Measurements from ENCODE around the gene PORCN. TPM values are rescaled to one million over a fixed set of nuclear protein-coding genes. Genes with fewer than 3 reads are reported as not detected.

The PORCN gene
- total and polyA plus RNA-seq, 7 donors = 4.8 to 12.2 (median 8.6) TPM

DNA sequence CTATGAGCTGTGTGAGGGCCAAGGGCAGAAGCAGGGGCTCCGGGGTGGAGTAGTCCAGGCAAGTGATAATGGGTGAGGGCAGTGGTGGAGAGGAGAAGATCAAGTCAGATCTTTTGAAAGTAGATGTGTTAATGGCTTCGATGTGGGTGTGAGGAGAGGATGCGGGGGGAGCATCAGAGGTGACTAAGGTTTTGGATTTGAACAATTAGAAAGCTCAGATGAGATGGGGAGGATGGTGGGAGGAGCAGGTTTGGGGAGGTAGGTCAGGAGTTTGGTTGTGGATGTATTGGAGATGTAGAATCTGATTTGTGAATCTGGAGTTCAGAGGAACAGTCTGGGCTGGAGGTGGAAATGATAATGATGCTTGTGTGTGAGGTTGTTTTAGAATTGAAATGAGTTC lies 28.2 kb upstream of the PORCN start:
- Histone ChIP-seq H3K27ac (no peak overlapping the region), H3K36me3 (ENCODE audit: insufficient read depth in 1 of 2, low read depth in 1 of 2) (peaks cover 0 to 36% of the 10 kb centered on the region in 2 donors), H3K27me3 (ENCODE audit: insufficient read depth in 3 of 3, low read length in 2 of 3) (no peaks in the 10 kb centered on the region), H3K9me3 (no peaks in the 10 kb centered on the region), H3K4me1 (no peaks in the 10 kb centered on the region), H3K4me3 (no peak overlapping the region)
- no peak for ATAC-seq
- DNase-seq = no peak
- 95 to 97% (median 97%) methylated on average over 3 of the region's 3 CpGs for WGBS, 3 donors
- intact Hi-C loops (cut with DNase I) = no loop called here
- TF ChIP-seq, protein P1, sequence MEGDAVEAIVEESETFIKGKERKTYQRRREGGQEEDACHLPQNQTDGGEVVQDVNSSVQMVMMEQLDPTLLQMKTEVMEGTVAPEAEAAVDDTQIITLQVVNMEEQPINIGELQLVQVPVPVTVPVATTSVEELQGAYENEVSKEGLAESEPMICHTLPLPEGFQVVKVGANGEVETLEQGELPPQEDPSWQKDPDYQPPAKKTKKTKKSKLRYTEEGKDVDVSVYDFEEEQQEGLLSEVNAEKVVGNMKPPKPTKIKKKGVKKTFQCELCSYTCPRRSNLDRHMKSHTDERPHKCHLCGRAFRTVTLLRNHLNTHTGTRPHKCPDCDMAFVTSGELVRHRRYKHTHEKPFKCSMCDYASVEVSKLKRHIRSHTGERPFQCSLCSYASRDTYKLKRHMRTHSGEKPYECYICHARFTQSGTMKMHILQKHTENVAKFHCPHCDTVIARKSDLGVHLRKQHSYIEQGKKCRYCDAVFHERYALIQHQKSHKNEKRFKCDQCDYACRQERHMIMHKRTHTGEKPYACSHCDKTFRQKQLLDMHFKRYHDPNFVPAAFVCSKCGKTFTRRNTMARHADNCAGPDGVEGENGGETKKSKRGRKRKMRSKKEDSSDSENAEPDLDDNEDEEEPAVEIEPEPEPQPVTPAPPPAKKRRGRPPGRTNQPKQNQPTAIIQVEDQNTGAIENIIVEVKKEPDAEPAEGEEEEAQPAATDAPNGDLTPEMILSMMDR (IDR thresholded peaks at IDR 0.05) = no peak

DNA sequence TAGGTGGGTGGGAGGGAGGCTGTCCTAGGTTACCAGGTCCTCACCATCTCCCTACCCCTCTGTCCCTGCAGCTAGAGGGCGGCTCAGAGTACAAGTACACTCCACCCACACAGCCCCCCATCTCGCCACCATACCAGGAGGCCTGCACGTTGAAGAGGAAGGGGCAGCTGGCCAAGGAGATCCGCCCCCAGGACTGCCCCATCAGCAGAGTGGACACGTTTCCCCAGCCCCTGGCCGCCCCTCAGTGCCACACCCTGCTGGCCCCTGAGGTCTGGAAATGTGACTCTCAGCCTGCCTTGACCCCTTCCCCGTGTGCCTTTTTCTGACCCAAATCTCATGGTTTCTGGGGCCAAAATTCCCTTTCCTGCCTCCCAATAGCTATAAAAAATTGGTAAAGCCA lies 26.3 kb upstream of the PORCN start:
- no peaks in the 10 kb centered on the region for H3K9me3 ChIP-seq
- H3K27ac ChIP-seq = no peak overlapping the region
- DNase-seq (no peak), ATAC-seq (no peak)
- H3K4me3 ChIP-seq = no peak overlapping the region
- intact Hi-C loops (cut with DNase I) = no loop called here
- no peaks in the 10 kb centered on the region for H3K4me1 ChIP-seq
- WGBS, 3 donors = 64 to 80% (median 71%) methylated on average over 7 of the region's 7 CpGs
- H3K27me3 ChIP-seq (ENCODE audit: insufficient read depth in 3 of 3, low read length in 2 of 3) = no peaks in the 10 kb centered on the region
- H3K36me3 ChIP-seq (ENCODE audit: insufficient read depth in 1 of 2, low read depth in 1 of 2) = peaks cover 0 to 36% of the 10 kb centered on the region in 2 donors
- TF ChIP-seq, protein P1 (IDR thresholded peaks at IDR 0.05) = no peak

DNA sequence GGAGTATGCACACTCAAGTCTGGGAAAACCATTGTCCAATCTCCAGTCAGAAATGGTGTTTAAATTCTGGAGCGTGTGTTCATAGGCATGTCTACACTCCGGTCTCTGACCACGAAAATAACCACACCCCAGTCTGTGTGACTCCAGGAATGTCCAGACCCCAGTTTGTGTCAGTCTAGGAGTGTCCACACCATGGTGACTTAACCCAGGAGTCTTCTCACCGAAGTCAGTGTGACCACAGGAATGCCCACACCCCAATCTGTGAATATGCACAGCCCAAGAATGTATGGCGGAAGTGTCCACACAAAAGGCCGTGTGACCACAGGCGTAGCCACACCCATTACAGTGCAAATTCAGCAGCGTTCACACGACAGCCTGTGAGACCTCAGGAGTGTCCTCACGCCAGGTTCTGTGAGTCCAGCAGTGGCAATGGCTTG lies 21.4 kb upstream of the PORCN start:
- H3K4me3 ChIP-seq = no peak overlapping the region
- no peak for DNase-seq
- H3K27me3 ChIP-seq (ENCODE audit: insufficient read depth in 3 of 3, low read length in 2 of 3) = no peaks in the 10 kb centered on the region
- no peaks in the 10 kb centered on the region for H3K9me3 ChIP-seq
- ATAC-seq = peak in 1 of 4 donors; percentile 69
- intact Hi-C loops (cut with DNase I) = no loop called here
- no peak overlapping the region for H3K27ac ChIP-seq
- H3K36me3 ChIP-seq (ENCODE audit: insufficient read depth in 1 of 2, low read depth in 1 of 2) = peaks cover 0 to 22% of the 10 kb centered on the region in 2 donors
- H3K4me1 ChIP-seq = no peaks in the 10 kb centered on the region
- TF ChIP-seq, protein P1 (IDR thresholded peaks at IDR 0.05) = no peak
- 78 to 83% (median 79%) methylated on average over 10 of the region's 10 CpGs for WGBS, 3 donors

DNA sequence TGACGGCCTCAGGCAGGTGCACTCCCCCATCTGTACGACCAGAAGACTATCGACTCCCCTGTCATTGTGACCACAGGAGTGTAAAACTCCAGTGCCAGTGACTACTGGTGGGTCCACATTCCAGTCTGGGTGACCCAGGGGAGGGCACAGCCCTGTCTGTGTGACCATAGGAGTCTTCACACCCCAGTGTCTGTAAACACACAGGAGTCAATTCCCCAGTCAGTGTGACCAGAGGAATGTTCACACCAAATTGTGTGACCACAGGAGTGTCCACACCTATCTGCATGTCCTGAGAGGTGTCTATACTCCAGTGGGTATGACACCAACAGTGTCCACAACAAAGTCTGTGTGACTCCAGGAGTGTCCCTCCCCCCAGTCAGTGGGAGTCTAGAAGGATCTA lies 20.8 kb upstream of the PORCN start:
- H3K36me3 ChIP-seq (ENCODE audit: insufficient read depth in 1 of 2, low read depth in 1 of 2) = peaks cover 0 to 16% of the 10 kb centered on the region in 2 donors
- H3K4me3 ChIP-seq = no peak overlapping the region
- no peaks in the 10 kb centered on the region for H3K4me1 ChIP-seq
- ATAC-seq = no peak
- no peaks in the 10 kb centered on the region for H3K9me3 ChIP-seq
- TF ChIP-seq, protein P1 (IDR thresholded peaks at IDR 0.05) = no peak
- 69 to 82% (median 71%) methylated on average over 3 of the region's 3 CpGs for WGBS, 3 donors
- DNase-seq = no peak
- H3K27me3 ChIP-seq (ENCODE audit: insufficient read depth in 3 of 3, low read length in 2 of 3) = no peaks in the 10 kb centered on the region
- no peak overlapping the region for H3K27ac ChIP-seq
- intact Hi-C loops (cut with DNase I) = no loop called here

DNA sequence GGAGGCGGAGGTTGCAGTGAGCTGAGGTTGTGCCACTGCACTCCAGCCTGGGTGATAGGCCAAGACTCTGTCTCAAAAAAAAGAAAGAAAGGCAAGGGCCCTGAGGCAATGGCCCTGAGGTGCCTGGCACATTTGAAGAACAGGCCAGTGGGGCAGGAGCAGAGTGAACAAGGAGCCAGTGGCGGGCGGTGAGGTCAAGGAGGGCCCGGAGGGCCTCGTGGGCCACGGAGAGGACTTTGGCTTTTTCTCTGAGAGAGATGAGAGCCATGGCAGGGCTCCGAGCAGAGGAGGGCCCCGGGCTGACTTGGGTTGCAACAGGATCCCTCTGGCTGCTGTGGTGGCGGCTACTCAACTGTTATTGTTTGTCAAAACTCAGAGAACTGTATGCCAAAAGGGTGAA lies 19.5 kb upstream of the PORCN start:
- Histone ChIP-seq H3K4me3 (no peak overlapping the region), H3K36me3 (ENCODE audit: insufficient read depth in 1 of 2, low read depth in 1 of 2) (peaks cover 0 to 4% of the 10 kb centered on the region in 2 donors), H3K27me3 (ENCODE audit: insufficient read depth in 3 of 3, low read length in 2 of 3) (peaks cover 0 to 7% (median 0%) of the 10 kb centered on the region in 3 donors), H3K9me3 (no peaks in the 10 kb centered on the region), H3K27ac (no peak overlapping the region), H3K4me1 (no peaks in the 10 kb centered on the region)
- WGBS, 3 donors = 79 to 93% (median 85%) methylated on average over 7 to 9 of the region's 9 CpGs
- ATAC-seq (no peak), DNase-seq (no peak)
- TF ChIP-seq, protein P1 (IDR thresholded peaks at IDR 0.05) = no peak
- intact Hi-C loops (cut with DNase I) = no loop called here

All from psoas muscle (tissue), 8 donors.